ENCODE data around the gene GTF2H4.

GRCh38 chr6:30882759-30883684 lies 25.0 kb upstream of the GTF2H4 start:
- no peak for TF ChIP-seq GABPA (IDR thresholded peaks at IDR 0.05 in 1 of 2, conservative IDR thresholded peaks at IDR 0.05 in 1 of 2)
- no peak for TF ChIP-seq CTCF (IDR thresholded peaks at IDR 0.05; ENCODE audit: low read depth, low read length, missing input control)
- no peak for TF ChIP-seq REST (IDR thresholded peaks at IDR 0.05)
- no peak for TF ChIP-seq ZBTB33 (IDR thresholded peaks at IDR 0.05)
- no peak for TF ChIP-seq RXRA (IDR thresholded peaks at IDR 0.05)
- TF ChIP-seq NR2F2 (IDR thresholded peaks at IDR 0.05), result no peak
- TF ChIP-seq YY1 (IDR thresholded peaks at IDR 0.05), result no peak
- TF ChIP-seq TAF1 (conservative IDR thresholded peaks at IDR 0.05), result no peak
- no peak for TF ChIP-seq EGR1 (IDR thresholded peaks at IDR 0.05; ENCODE audit: low read depth in 2 of 2)
- no peak for TF ChIP-seq HNF4A (conservative IDR thresholded peaks at IDR 0.05)
- no peak for TF ChIP-seq JUND (IDR thresholded peaks at IDR 0.05)
